Kidney (tissue), 14 donors: ENCODE results near the gene MYH13. TPM values are rescaled to one million over a fixed set of nuclear protein-coding genes. Genes with fewer than 3 reads are reported as not detected.

ENCODE experiments used
- DNase-seq, 5 donors: peaks; one replicate each; pipeline ENCODE4 v3.0.0-alpha.2; 2013 to 2020
- FAIRE-seq: peaks from 2 replicates; lab custom pipeline; 2012; peaks lifted over from hg19 to GRCh38; lab: Jason Lieb, UNC
- H3K27ac ChIP-seq, 2 donors: one replicate each; pipeline ENCODE4 v1.7.0; 2013; ENCODE audit warnings: low read depth in 2 of 2, low read length in 2 of 2, inconsistent platforms in 1 of 2
- H3K27me3 ChIP-seq: one replicate; pipeline ENCODE4 v1.7.1; 2013; ENCODE audit warnings: low read length, inconsistent platforms; ENCODE audit not compliant: control insufficient read depth, insufficient read depth
- H3K36me3 ChIP-seq, 3 donors: one replicate each; pipeline versions ENCODE4 v1.7.0 to v1.7.1; 2013; ENCODE audit warnings: low read length in 3 of 3, control low read depth in 1 of 3, inconsistent platforms in 1 of 3; ENCODE audit not compliant: insufficient read depth in 3 of 3, control insufficient read depth in 2 of 3
- H3K4me1 ChIP-seq, 3 donors: one replicate each; pipeline versions ENCODE4 v1.7.0 to v1.7.1; 2013; ENCODE audit warnings: low read length in 3 of 3, inconsistent platforms in 1 of 3, low read depth in 1 of 3; ENCODE audit not compliant: control insufficient read depth in 2 of 3, insufficient read depth in 2 of 3
- H3K4me3 ChIP-seq, 3 donors: one replicate each; pipeline versions ENCODE4 v1.7.0 to v1.8.1; 2013; ENCODE audit warnings: low read length in 3 of 3, control low read depth in 1 of 3, inconsistent platforms in 1 of 3
- H3K9ac ChIP-seq, 3 donors: one replicate each; pipeline versions ENCODE4 v1.7.0 to v1.7.1; 2013; ENCODE audit warnings: low read length in 3 of 3, control low read depth in 1 of 3, inconsistent platforms in 1 of 3
- H3K9me3 ChIP-seq, 3 donors: one replicate each; pipeline versions ENCODE4 v1.7.0 to v1.7.1; 2013; ENCODE audit warnings: low read length in 3 of 3, control low read depth in 1 of 3, inconsistent platforms in 1 of 3; ENCODE audit not compliant: control insufficient read depth in 2 of 3, insufficient read depth in 1 of 3
- CTCF ChIP-seq: IDR thresholded peaks from 3 replicates; pipeline ENCODE4 v1.5.1; 2012; ENCODE audit warnings: mild to moderate bottlenecking, moderate library complexity, borderline replicate concordance; ENCODE audit not compliant: insufficient read depth; ENCODE audit errors: extremely low read depth
- intact Hi-C: fragments of 100-400 bp; cut with DNase I; formaldehyde crosslinking; loops from one replicate; pipeline ENCODE4 v1.11.1; 2022
- polyA plus RNA-seq: library from polyadenylated mRNA; stranded (reverse); fragments of 350-450 nt; fragmentation: Illumina TruSeq; extraction: RNeasy Lipid Tissue Mini Kit (QIAGEN cat#74804); gene quantifications from one replicate; pipeline ENCODE4 v1.2.3, GENCODE V29; 2014; ENCODE audit warnings: low read depth, low replicate concordance; ENCODE audit not compliant: insufficient read depth
- total RNA-seq: library from RNA; stranded (reverse); fragmentation: NEBNext Ultra II Directional; extraction: Animal tissue kit (Norgen Biotek cat#: 25700); gene quantifications from one replicate; pipeline ENCODE4 v1.2.1, GENCODE V29; 2021
- donor health status: control.
- donor health status: control.
- donor health status: control.
- donor health status: control.
- donor health status: control.
- donor health status: DM: yes; HTN: yes; CAD: no.
- donor health status: Normal renal cell carcinoma (clear cell type).

The MYH13 gene
- total and polyA plus RNA-seq, 2 donors from 2014 or later, result not detected

- H3K27ac ChIP-seq, result no peak overlapping the region
- FAIRE-seq (no peak), DNase-seq (no peak)
- no peaks in the 10 kb centered on the region for H3K36me3 ChIP-seq
- H3K9me3 ChIP-seq, result no peaks in the 10 kb centered on the region
- no peak for TF ChIP-seq CTCF
- H3K4me3 ChIP-seq, result no peak overlapping the region
- no peak overlapping the region for H3K9ac ChIP-seq
- peaks cover 0 to 2% (median 0%) of the 10 kb centered on the region in 3 donors for H3K4me1 ChIP-seq
- H3K27me3 ChIP-seq, result no peaks in the 10 kb centered on the region
- intact Hi-C loops, result no loop called here
Measured at GRCh38 chr17:10306585-10306984, 66.2 kb downstream of the MYH13 start.

- H3K4me3 ChIP-seq, result no peak overlapping the region
- no peaks in the 10 kb centered on the region for H3K9me3 ChIP-seq
- H3K27me3 ChIP-seq, result no peaks in the 10 kb centered on the region
- no peaks in the 10 kb centered on the region for H3K36me3 ChIP-seq
- H3K4me1 ChIP-seq, result peaks cover 0 to 2% (median 0%) of the 10 kb centered on the region in 3 donors
- no peak overlapping the region for H3K27ac ChIP-seq
- FAIRE-seq, result no peak
- TF ChIP-seq CTCF, result no peak
- intact Hi-C loops, result no loop called here
- DNase-seq, result peak in 3 of 5 donors; percentile 52 to 90 (median 82)
- no peak overlapping the region for H3K9ac ChIP-seq
Measured at GRCh38 chr17:10305398-10305797, 67.4 kb downstream of the MYH13 start.

GRCh38 chr17:10304758-10305300 lies 68.0 kb downstream of the MYH13 start:
- intact Hi-C loops, result no loop called here
- Histone ChIP-seq H3K9ac (no peak overlapping the region), H3K4me1 (peaks cover 0 to 2% (median 0%) of the 10 kb centered on the region in 3 donors), H3K27me3 (no peaks in the 10 kb centered on the region), H3K9me3 (no peaks in the 10 kb centered on the region), H3K4me3 (no peak overlapping the region), H3K27ac (no peak overlapping the region), H3K36me3 (no peaks in the 10 kb centered on the region)
- DNase-seq, result no peak
- no peak for TF ChIP-seq CTCF
- FAIRE-seq, result no peak

GRCh38 chr17:10297691-10298090 lies 75.1 kb downstream of the MYH13 start:
- TF ChIP-seq CTCF, result no peak
- Histone ChIP-seq H3K27me3 (no peaks in the 10 kb centered on the region), H3K4me1 (no peaks in the 10 kb centered on the region), H3K36me3 (no peaks in the 10 kb centered on the region), H3K9ac (no peak overlapping the region), H3K9me3 (no peaks in the 10 kb centered on the region), H3K27ac (no peak overlapping the region), H3K4me3 (no peak overlapping the region)
- DNase-seq (no peak), FAIRE-seq (no peak)
- intact Hi-C loops, result no loop called here
